ENCODE measurements around the gene SLC2A1.

SLC2A1 gene

DNA sequence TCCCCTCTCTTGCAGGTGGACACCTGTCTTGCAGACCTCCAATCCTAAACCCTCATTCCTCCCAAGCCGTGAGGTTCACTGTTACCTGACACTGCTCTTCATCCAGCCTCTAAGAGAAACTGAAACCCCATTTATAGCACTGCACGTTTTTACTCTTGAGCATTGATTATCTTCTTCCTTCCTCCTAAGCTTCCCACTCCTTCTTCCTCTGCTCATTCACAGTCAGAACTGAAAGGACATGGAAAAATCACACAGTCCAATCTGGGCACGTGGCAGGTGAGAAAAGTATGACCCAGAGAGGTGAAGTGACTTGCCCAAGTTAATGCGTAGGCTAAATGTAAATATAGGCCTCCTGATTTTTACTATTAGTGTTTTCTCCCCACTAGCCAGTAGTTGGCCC, 43.4 kb upstream of the SLC2A1 start:
- CTCF ChIA-PET = no interaction called here
- no peak for DNase-seq (ENCODE audit: extremely low spot score)
- POLR2A ChIA-PET = no interaction called here
- TF ChIP-seq, protein P1, sequence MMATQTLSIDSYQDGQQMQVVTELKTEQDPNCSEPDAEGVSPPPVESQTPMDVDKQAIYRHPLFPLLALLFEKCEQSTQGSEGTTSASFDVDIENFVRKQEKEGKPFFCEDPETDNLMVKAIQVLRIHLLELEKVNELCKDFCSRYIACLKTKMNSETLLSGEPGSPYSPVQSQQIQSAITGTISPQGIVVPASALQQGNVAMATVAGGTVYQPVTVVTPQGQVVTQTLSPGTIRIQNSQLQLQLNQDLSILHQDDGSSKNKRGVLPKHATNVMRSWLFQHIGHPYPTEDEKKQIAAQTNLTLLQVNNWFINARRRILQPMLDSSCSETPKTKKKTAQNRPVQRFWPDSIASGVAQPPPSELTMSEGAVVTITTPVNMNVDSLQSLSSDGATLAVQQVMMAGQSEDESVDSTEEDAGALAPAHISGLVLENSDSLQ (IDR thresholded peaks at IDR 0.05) = no peak
- TF ChIP-seq SP1 (IDR thresholded peaks at IDR 0.05) (no peak), ARNT (IDR thresholded peaks at IDR 0.05) (no peak), SUZ12 (IDR thresholded peaks at IDR 0.05) (no peak), BHLHE40 (IDR thresholded peaks at IDR 0.05; ENCODE audit: borderline replicate concordance) (no peak), FOXA1 (IDR thresholded peaks at IDR 0.05) (no peak), FOXM1 (IDR thresholded peaks at IDR 0.05; ENCODE audit: borderline replicate concordance) (no peak), TARDBP (IDR thresholded peaks at IDR 0.05) (no peak), LEF1 (IDR thresholded peaks at IDR 0.05; ENCODE audit: borderline replicate concordance) (no peak), NFRKB (IDR thresholded peaks at IDR 0.05) (no peak)

GRCh38 chr1:43001434-43001833, 42.8 kb upstream of the SLC2A1 start:
- ChIA-PET CTCF (no interaction called here), POLR2A (no interaction called here)
- no peak for DNase-seq (ENCODE audit: extremely low spot score)
- TF ChIP-seq FOXM1 (IDR thresholded peaks at IDR 0.05; ENCODE audit: borderline replicate concordance) = no peak
- no peak for TF ChIP-seq SP1 (IDR thresholded peaks at IDR 0.05)
- TF ChIP-seq L3MBTL2 (conservative IDR thresholded peaks at IDR 0.05) = no peak
- TF ChIP-seq BHLHE40 (IDR thresholded peaks at IDR 0.05; ENCODE audit: borderline replicate concordance) = no peak
- TF ChIP-seq SUZ12 (IDR thresholded peaks at IDR 0.05) = no peak
- TF ChIP-seq FOXK2 (IDR thresholded peaks at IDR 0.05) = no peak

DNA sequence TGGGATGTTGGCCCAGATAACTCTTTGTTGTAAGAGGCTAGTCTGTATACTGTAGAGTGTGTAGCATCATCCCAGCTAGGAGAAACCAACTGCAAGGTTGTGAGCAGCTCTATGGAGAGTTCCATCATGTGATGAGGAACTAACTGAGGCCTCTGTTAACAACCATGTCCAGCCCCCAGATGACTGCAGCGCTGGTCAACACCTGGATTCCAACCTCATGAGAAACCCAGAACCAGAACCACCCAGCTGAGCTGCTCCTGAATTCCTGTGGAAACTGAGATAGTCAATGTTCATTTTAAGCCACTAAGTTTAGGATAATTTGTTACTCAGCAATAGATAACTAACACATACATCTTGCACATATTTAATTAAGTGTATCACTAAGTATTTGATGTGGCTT, 41.6 kb upstream of the SLC2A1 start:
- DNase-seq (ENCODE audit: extremely low spot score) = no peak
- CTCF ChIA-PET = no interaction called here
- TF ChIP-seq BHLHE40 (IDR thresholded peaks at IDR 0.05; ENCODE audit: borderline replicate concordance) = no peak
- no peak for TF ChIP-seq FOXK2 (IDR thresholded peaks at IDR 0.05)
- POLR2A ChIA-PET = no interaction called here

GRCh38 chr1:42999308-42999707, 40.6 kb upstream of the SLC2A1 start:
- TF ChIP-seq L3MBTL2 (conservative IDR thresholded peaks at IDR 0.05) = no peak
- no peak for TF ChIP-seq ELF4 (IDR thresholded peaks at IDR 0.05)
- TF ChIP-seq LEF1 (IDR thresholded peaks at IDR 0.05; ENCODE audit: borderline replicate concordance) = no peak
- no peak for TF ChIP-seq SP1 (IDR thresholded peaks at IDR 0.05)
- no peak for TF ChIP-seq SUZ12 (IDR thresholded peaks at IDR 0.05)
- no peak for TF ChIP-seq BHLHE40 (IDR thresholded peaks at IDR 0.05; ENCODE audit: borderline replicate concordance)
- no peak for TF ChIP-seq TARDBP (IDR thresholded peaks at IDR 0.05)
- TF ChIP-seq HDGF (IDR thresholded peaks at IDR 0.05; ENCODE audit: borderline replicate concordance) = no peak
- no peak for TF ChIP-seq ARNT (IDR thresholded peaks at IDR 0.05)
- TF ChIP-seq, protein P1 (IDR thresholded peaks at IDR 0.05) = no peak
- TF ChIP-seq NFRKB (IDR thresholded peaks at IDR 0.05) = no peak
- no peak for TF ChIP-seq ZNF384 (IDR thresholded peaks at IDR 0.05)
- no peak for TF ChIP-seq FOXK2 (IDR thresholded peaks at IDR 0.05)
- TF ChIP-seq FOXM1 (IDR thresholded peaks at IDR 0.05; ENCODE audit: borderline replicate concordance) = no peak
- TF ChIP-seq CTBP1 (IDR thresholded peaks at IDR 0.05; ENCODE audit: borderline replicate concordance) = no peak
- no peak for DNase-seq (ENCODE audit: extremely low spot score)
- ChIA-PET CTCF (no interaction called here), POLR2A (no interaction called here)

- TF ChIP-seq FOXK2 (IDR thresholded peaks at IDR 0.05) (no peak), LEF1 (IDR thresholded peaks at IDR 0.05; ENCODE audit: borderline replicate concordance) (no peak), ARNT (IDR thresholded peaks at IDR 0.05) (no peak), CTBP1 (IDR thresholded peaks at IDR 0.05; ENCODE audit: borderline replicate concordance) (no peak), TARDBP (IDR thresholded peaks at IDR 0.05) (no peak), BHLHE40 (IDR thresholded peaks at IDR 0.05; ENCODE audit: borderline replicate concordance) (no peak), FOXM1 (IDR thresholded peaks at IDR 0.05; ENCODE audit: borderline replicate concordance) (no peak)
- CTCF ChIA-PET = interaction anchor here (0.7 kb wide), 1 partner anchor 229 kb away, joined by 3 read pairs; no protein-coding TSS in a partner anchor
- POLR2A ChIA-PET = no interaction called here
- no peak for DNase-seq (ENCODE audit: extremely low spot score)
Measured at GRCh38 chr1:42998386-42998785, 39.7 kb upstream of the SLC2A1 start.

DNA sequence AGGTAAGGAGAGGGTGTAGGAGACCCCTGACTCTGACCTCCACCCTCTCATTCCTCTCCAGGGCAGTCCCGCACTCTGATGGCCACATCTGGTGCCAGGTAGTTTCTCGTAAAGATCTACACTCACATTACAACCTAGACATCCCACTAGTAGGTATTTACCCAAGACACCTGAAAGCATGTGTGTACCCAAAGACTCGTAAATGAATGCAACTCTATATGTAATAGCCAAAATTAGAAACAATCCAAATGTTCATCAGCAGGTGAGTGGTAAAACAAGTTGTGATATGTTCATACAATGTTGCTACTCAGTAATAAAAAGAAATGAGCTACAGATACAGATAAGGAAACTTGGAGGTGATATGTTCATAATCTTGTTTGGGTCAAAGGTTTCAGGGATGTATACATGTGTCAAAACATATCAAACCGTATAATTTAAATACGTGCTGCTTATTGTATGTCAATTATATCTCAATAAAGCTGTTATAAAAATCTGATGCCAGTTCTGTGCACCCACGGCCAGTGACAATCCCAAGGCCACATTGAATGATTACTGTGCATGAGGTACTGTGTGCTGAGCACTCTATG, 37.8 kb upstream of the SLC2A1 start:
- TF ChIP-seq FOXM1 (IDR thresholded peaks at IDR 0.05; ENCODE audit: borderline replicate concordance) = no peak
- TF ChIP-seq L3MBTL2 (conservative IDR thresholded peaks at IDR 0.05) = no peak
- no peak for TF ChIP-seq BHLHE40 (IDR thresholded peaks at IDR 0.05; ENCODE audit: borderline replicate concordance)
- no peak for TF ChIP-seq NFRKB (IDR thresholded peaks at IDR 0.05)
- no peak for TF ChIP-seq HDGF (IDR thresholded peaks at IDR 0.05; ENCODE audit: borderline replicate concordance)
- no peak for TF ChIP-seq LEF1 (IDR thresholded peaks at IDR 0.05; ENCODE audit: borderline replicate concordance)
- TF ChIP-seq SUZ12 (IDR thresholded peaks at IDR 0.05) = no peak
- TF ChIP-seq, protein P1 (IDR thresholded peaks at IDR 0.05) = no peak
- TF ChIP-seq FOXK2 (IDR thresholded peaks at IDR 0.05) = no peak
- no peak for TF ChIP-seq ELF4 (IDR thresholded peaks at IDR 0.05)
- TF ChIP-seq ZNF384 (IDR thresholded peaks at IDR 0.05) = no peak
- no peak for TF ChIP-seq CTBP1 (IDR thresholded peaks at IDR 0.05; ENCODE audit: borderline replicate concordance)
- no peak for TF ChIP-seq TARDBP (IDR thresholded peaks at IDR 0.05)
- no peak for TF ChIP-seq ARNT (IDR thresholded peaks at IDR 0.05)
- no peak for TF ChIP-seq FOXA1 (IDR thresholded peaks at IDR 0.05)
- no peak for TF ChIP-seq SP1 (IDR thresholded peaks at IDR 0.05)
- ChIA-PET POLR2A (no interaction called here), CTCF (interaction anchor here (0.7 kb wide), 1 partner anchor 26 kb away, joined by 6 read pairs; no protein-coding TSS in a partner anchor)
- DNase-seq (ENCODE audit: extremely low spot score) = no peak
